Stomach (tissue), 4 donors: ENCODE results near the gene DSE.

Source experiments
- EP300 ChIP-seq: sonication (generic); formaldehyde crosslinking; IDR thresholded peaks from one replicate; pipeline ENCODE4 v1.6.1; 2017; ENCODE audit warnings: antibody characterized with exemption
- POLR2A ChIP-seq, 4 donors: fragments of 450-650 bp; IDR thresholded peaks; one replicate each; pipeline ENCODE4 v1.6.1; 2016; ENCODE audit warnings: antibody characterized with exemption in 4 of 4, control low read depth in 2 of 4, mild to moderate bottlenecking in 1 of 4, moderate library complexity in 1 of 4
- POLR2AphosphoS5 ChIP-seq, 3 donors: sonication (generic); formaldehyde crosslinking; IDR thresholded peaks; one replicate each; pipeline ENCODE4 v1.6.1; 2016; ENCODE audit warnings: antibody characterized with exemption in 3 of 3
- TF ChIP-seq, protein P1 (sequence below), 7 experiments: fragments of 450-650 bp in 4 of 7; fragments of 200-600 bp in 3 of 7; sonication (generic) in 3 of 7; IDR thresholded peaks; one replicate each; pipeline ENCODE4 v1.5.1; 2016 to 2019; ENCODE audit warnings: antibody characterized with exemption in 7 of 7, control low read depth in 2 of 7, mild to moderate bottlenecking in 1 of 7

DNA sequence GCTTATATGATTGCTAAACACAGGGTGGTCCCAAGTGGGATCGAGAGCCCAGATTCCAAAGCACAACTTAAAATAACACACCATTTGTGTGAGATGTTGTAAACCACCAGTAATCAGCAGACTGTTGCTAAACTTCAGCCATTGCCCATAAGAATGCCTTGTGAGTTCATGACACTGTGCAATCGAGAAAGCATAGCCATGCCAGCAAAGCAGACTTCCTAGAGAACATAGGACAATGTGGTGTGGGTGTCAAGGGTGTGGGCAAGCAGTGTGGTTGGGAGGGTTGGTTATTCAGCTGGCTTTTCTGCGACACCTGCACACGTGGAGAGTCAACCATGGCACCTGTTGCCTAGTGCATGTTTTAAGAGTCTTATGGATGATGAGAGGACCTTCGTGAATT is 74.4 kb downstream of the DSE start:
- TF ChIP-seq, protein P1, sequence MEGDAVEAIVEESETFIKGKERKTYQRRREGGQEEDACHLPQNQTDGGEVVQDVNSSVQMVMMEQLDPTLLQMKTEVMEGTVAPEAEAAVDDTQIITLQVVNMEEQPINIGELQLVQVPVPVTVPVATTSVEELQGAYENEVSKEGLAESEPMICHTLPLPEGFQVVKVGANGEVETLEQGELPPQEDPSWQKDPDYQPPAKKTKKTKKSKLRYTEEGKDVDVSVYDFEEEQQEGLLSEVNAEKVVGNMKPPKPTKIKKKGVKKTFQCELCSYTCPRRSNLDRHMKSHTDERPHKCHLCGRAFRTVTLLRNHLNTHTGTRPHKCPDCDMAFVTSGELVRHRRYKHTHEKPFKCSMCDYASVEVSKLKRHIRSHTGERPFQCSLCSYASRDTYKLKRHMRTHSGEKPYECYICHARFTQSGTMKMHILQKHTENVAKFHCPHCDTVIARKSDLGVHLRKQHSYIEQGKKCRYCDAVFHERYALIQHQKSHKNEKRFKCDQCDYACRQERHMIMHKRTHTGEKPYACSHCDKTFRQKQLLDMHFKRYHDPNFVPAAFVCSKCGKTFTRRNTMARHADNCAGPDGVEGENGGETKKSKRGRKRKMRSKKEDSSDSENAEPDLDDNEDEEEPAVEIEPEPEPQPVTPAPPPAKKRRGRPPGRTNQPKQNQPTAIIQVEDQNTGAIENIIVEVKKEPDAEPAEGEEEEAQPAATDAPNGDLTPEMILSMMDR (IDR thresholded peaks at IDR 0.05) = no peak
- TF ChIP-seq POLR2AphosphoS5 (IDR thresholded peaks at IDR 0.05) (no peak), POLR2A (IDR thresholded peaks at IDR 0.05) (no peak), EP300 (no peak)
